Fibroblast of skin of abdomen (primary cell): Measurements from ENCODE around the gene TTYH3.
"Not testable (repeated sequence)": the region's sequence is repeated elsewhere in the genome, so short reads cannot be mapped to it uniquely, and the experiment has no call there.

ENCODE experiments used
- DNase-seq: peaks from one replicate; pipeline ENCODE4 v3.0.0-alpha.2; 2013

The TTYH3 gene

DNA sequence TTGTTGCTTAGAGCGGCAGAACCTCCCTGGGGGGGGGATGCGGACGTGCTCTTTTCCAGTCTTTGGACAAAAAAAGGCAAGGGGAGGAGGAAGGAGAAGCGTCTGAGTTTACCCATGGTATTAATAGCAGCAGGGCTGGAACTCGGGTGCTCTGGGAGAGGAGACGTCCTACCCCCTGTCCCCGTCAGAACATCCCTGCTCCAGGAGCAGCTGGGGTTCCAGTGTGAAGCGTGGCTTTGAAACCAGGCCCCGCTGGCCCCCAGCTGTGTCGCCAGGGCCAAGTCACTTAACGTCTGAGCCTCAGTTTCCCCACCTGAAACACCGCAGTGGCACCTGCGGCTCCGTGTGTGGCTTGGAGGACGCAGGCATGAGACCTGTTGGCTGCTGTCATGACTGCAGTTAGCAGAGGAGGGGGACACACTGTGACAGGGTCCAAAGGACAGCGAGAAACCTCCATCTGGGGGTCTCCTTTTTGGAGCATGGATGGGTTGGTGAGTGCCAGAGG is 57.6 kb downstream of the TTYH3 start:
- no peak for DNase-seq

DNA sequence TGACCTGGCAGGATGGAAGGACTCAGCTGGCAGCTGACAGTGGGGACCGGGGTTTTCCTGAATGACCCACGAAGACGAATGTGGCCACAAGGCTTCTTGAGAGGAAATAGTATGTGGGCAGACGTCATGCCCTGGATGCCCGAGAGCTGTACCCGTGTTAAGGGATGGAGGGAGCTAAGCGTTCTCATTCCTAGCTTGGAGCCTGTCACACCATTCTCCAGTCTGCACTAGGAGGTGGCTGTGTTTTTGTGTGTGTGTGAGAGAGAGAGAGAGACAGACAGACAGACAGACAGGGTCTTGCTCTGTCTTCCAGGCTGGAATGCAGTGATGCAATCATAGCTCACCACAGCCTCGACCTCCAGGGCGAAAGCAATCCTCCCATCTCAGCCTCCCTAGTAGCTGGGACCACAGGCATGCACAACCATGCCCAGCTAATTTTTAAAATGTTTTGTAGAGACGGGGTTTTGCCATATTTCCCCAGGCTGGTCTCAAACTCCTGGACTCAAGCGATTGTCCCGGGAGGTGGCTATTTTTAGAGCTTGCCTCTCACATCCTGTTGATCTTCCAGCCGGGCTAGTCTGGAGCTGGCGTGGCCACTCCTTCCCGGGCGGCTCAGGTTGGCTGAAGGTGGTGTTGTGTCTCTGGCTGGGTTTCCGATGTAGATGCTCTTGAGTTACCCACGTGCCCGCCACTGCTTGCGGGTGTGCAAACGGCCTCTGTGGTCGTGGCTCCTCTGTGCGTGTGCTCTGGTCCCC is 58.3 kb downstream of the TTYH3 start:
- DNase-seq: peak; percentile 54

- no peak for DNase-seq
Measured at GRCh38 chr7:2691011-2691707, 59.4 kb downstream of the TTYH3 start.

GRCh38 chr7:2691932-2692439 is 60.2 kb downstream of the TTYH3 start:
- DNase-seq: not testable (repeated sequence)

DNA sequence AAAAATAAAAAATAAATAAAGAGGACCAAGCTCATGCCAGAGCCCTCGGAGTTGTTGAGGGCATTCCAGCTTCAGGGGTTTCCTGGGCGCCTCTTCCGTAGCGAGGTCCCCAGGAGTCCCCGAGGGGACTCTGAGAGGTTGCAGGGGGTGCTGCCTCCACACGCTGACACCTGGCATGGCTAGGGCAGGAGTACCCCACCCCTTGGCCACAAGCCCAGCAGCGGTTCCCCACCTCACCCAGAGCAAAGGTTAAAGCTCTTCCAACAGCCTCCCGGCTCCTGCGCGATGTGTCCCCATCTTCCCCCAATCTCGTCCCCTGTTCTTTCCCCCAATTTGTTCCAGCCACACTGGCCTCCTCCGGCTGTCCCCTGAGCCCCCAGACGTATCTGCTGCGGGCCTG is 60.8 kb downstream of the TTYH3 start:
- DNase-seq: no peak

- not testable (repeated sequence) for DNase-seq
Measured at GRCh38 chr7:2693420-2694121, 61.8 kb downstream of the TTYH3 start.

DNA sequence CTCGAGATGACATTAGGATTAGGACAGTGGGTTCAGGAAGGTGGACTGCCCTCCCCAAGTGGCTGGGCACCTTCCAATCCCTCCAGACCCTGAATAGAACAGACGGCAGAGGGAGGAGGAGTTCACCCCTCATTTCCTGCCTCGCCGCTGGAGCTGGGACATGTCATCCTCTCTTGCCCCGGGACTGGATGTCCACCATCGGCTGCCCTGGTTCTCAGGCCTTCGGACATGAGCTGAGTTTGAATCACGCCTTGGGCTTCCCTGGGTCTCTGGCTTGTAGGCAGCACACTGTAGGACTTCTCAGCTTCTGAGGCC is 62.3 kb downstream of the TTYH3 start:
- DNase-seq: not testable (repeated sequence)

DNA sequence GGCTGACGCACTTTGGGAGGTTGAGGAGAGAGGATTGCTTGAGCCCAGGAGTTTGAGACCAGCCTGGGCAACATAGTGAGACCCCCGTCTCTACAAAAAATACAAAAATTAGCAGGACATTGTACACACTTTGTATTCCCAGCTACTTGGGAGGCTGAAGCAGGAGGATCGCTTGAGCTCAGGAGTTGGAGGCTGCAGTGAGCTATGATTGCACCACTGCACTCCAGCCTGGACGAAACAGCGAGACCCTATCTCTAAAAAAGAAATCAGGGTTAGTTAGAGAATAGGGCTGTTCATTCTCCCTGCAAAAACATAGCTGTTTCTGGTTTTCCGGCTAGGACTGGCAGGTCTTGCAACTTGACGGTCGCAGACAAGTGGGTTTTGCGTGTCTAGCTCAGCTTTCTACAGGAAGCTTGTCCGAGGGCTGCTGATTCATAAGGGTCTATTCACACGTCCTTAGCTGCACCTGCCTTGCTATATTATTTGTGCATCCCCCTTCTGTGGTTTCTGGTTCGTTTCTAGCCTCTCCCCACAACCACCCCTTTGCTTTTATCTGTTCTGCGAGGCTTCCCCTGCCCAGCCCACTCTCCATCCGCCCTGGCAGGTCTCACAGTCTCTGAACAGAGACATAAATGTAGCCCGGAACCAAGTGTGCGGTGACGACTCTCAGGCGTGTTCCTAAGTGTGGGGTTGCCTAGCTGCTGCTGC is 66.9 kb downstream of the TTYH3 start:
- DNase-seq: no peak

DNA sequence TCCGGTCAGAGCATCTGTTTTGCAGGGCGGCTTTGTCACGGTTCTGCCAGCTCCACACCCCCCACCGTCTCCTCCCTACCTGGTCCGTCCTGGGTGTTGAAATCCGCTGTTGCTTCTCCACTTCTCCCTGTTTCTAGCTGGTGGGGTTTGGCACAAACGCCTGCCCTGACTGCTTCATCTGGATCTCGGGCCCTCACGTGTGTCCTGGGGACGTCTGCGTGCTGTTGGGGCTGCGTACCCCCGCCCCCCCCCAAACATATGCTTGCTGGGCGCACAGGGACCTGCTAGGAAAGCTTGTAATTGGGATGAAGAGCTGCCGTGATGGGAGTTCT is 67.5 kb downstream of the TTYH3 start:
- no peak for DNase-seq

- no peak for DNase-seq
Measured at GRCh38 chr7:2700141-2700850, 68.5 kb downstream of the TTYH3 start.

DNA sequence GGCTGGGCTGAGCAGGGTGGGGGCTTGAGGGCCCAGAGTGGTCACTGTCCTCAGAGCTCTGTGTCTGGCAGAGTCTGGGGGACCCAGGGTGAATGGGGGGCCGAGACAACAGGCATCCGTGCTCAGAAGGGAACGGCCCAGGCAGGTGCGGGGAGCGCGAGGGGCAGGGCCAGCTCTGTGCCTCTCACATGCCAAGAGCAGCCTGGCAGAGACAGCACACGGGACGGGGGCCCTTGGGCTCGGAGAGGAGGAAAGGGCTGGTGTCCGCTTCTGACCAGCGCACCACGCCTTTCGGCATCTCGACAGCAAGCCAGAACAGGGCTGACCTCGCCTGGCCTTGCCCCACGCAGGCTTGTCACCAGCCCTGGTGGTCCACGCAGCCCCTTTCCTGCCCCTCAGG is 69.6 kb downstream of the TTYH3 start:
- no peak for DNase-seq

DNA sequence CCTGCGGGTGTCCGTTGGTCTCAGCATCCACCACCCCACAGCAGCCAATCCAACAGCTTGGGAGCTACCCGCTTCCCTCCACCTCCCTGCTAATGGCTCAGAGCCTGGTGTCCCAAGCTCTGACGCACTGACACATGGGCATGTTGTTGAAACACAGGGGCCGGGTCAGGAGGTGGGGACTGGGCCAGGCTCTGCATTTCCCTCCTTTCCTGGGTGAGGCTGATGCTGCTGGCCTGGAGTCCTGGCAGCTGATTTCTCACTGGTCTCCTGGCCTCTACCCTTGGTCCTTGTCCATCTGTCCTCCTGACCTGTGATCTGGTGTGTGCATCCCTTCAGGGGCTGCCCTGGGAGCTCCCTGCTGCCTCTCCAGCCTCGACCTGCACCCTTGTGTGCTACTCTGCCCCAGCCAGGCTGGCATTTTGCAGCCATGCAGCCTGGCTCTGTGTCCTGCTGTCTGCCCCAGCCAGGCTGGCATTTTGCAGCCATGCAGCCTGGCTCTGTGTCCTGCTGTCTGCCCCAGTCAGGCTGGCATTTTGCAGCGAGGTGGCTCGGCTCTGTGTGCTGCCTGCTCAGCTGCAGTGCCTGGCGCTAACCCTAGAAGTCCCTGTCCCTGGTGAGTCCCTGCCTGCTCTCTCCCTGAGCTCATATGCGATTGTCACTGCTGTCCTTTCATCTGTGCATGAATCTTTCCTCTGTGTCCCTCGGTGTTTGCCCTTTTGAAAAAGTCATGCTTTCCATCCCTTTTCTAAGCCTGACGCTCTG is 70.2 kb downstream of the TTYH3 start:
- DNase-seq: no peak

DNA sequence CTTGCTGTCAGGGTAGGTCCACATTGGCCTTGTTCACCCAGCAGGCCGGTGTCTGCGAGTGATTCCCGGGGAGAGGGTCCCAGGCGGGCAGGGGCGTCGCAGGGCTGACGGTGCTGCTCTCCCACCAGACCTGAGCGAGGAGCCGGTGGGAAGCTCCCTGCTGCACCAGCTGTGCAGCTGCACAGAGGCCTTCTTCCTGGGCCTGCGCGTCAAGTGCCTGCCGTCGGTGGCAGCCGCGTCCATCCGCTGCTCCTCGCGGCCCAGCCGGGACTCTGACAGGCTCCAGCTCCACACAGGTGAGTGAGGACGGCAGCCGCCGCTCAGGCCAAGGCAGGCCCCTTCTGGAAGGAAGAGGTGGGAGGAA is 70.8 kb downstream of the TTYH3 start:
- DNase-seq: no peak

DNA sequence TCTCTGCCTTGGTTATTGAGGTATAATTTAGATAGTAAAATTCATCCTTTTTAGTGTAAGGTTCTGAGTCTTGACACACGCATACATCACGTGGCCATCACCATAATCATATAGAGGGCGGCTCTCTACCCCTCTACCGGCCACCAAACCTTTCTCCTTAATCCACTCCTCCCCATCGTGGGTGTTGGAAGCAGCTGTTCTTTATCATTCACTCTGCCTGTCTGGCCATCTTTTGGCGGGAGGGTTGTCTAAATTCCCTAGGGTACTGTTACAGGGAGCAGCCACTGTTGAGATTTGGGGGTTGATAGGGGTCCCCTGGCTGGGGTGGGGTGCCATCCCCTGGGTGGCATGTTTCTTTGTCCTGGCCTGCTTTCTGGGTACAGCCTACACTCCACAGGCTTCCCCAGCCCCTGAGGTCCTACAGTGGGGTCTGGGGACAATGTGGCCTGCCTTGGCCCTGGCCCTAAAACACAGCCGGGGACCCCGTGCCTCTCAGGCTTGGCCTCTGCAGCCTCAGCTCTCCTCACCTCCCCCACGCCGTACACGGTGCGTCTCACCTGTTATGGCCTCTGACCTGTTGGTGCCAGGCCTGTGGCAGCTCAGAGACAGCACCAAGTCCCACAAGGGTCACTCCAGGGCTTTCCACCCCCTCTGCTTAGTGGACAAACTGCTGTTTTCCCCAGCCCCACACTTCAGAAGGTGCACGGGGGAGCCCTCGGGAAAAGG is 73.7 kb downstream of the TTYH3 start:
- DNase-seq: no peak

DNA sequence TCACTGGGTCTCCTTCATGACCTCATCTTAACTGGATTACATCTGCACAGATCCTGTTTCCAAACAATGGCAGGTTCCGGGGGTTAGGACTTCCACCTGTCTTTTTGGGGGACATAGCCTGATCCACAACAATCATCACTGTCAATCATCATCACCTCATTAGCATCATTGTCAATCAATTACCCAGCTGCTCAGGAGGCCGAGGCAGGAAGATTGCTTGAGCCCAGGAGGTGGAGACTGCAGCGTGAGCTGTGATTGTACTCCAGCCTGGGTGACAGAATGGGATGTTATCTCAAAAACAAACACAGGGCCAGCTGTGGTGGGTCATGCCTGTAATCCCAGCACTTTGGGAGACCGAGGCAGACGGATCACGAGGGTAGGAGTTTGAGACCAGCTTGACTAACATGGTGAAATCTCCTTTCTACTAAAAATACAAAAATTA is 74.9 kb downstream of the TTYH3 start:
- DNase-seq: no peak

DNA sequence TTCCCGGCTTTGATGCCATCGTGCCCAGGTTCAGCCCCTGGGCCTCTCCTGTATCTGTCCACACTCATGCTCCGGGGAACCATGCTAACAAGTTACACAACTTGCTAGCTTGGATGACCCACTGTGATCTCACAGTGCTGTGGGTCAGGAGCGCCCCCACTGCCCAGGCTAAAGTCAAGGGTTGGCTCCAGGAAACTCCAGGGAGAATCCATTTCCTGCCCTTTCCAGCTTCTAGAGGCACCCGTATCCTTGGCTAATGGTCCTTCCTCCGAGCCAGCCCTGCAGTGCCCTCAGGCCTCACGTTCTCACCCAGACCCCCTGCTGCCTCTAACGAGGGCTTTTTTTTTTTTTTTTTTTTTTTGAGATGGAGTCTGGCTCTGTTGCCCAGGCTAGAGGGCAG is 75.7 kb downstream of the TTYH3 start:
- no peak for DNase-seq

- DNase-seq: no peak
Measured at GRCh38 chr7:2708041-2708440, 76.3 kb downstream of the TTYH3 start.

DNA sequence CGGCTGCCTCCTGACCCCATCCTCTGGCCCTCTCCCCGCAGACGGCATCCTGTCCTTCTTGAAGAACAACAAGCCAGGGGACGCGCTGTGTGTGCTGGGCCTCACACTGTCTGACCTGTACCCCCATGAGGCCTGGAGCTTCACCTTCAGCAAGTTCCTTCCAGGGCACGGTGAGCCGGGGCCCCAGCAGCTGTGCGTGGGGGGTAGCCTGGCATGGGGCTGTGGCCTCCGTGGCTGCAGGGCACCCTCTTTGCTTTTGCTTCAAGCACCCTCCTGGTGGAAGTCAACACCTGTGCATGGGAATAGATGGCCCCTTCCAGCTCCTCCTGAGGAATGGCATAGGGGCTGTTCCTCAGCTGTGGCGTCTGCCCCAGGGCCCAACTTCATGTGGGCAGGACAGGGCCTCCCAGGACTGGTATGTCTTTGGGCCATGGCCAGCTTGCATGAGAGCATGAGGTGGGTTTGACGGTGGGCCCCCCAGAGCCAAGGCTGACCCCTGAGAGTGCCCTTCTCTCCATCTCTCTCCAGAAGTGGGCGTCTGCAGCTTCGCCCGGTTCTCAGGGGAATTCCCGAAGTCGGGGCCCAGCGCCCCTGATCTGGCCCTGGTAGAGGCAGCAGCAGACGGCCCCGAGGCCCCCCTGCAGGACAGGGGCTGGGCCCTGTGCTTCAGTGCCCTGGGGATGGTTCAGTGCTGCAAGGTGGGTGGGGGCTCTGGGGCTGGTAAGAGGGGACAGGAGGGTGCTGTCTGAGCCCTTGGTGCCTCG is 76.9 kb downstream of the TTYH3 start:
- DNase-seq: no peak

GRCh38 chr7:2709553-2710285 is 77.9 kb downstream of the TTYH3 start:
- DNase-seq: peak; percentile 27
